GM23338 (cell line): ENCODE data around the gene GNB1L. TPM values are rescaled to one million over a fixed set of nuclear protein-coding genes. Genes with fewer than 3 reads are reported as not detected.

Experiments
- ATAC-seq: fragments of 200-7000 bp; cut with Tn5 transposase; 3 replicates; pipeline ENCODE4 v1.9.1; 2020
- DNase-seq: peaks from one replicate; pipeline ENCODE4 v3.0.0-alpha.2; 2015; ENCODE audit warnings: low spot score
- H2AFZ ChIP-seq: fragments of 200-600 bp; sonication (generic); 2 replicates; pipeline ENCODE4 v1.8.0; 2016; ENCODE audit warnings: antibody characterized with exemption, mild to moderate bottlenecking, moderate library complexity
- H3F3A ChIP-seq: fragments of 200-600 bp; sonication (generic); replicated peaks from 2 replicates; pipeline ENCODE4 v1.8.0; 2017; ENCODE audit warnings: antibody characterized with exemption, mixed run types, low read depth
- H3K27ac ChIP-seq: fragments of 200-600 bp; sonication (generic); 2 replicates; pipeline ENCODE4 v1.6.1; 2016; ENCODE audit warnings: low read depth
- H3K27me3 ChIP-seq: fragments of 200-600 bp; sonication (generic); 2 replicates; pipeline ENCODE4 v1.8.0; 2016; ENCODE audit warnings: mild to moderate bottlenecking, mixed run types, moderate library complexity; ENCODE audit not compliant: insufficient read depth
- H3K36me3 ChIP-seq: fragments of 200-600 bp; sonication (generic); 2 replicates; pipeline ENCODE4 v1.8.0; 2016; ENCODE audit warnings: mild to moderate bottlenecking; ENCODE audit not compliant: insufficient read depth
- H3K4me1 ChIP-seq: fragments of 200-600 bp; sonication (generic); 2 replicates; pipeline ENCODE4 v1.8.0; 2016; ENCODE audit warnings: mild to moderate bottlenecking, moderate library complexity; ENCODE audit not compliant: insufficient read depth
- H3K4me2 ChIP-seq: fragments of 200-600 bp; sonication (generic); 2 replicates; pipeline ENCODE4 v1.7.1; 2017; ENCODE audit warnings: mixed run types
- H3K4me3 ChIP-seq: fragments of 200-600 bp; sonication (generic); 2 replicates; pipeline ENCODE4 v1.6.1; 2016; ENCODE audit warnings: mixed run types
- H3K79me2 ChIP-seq: fragments of 200-600 bp; sonication (generic); replicated peaks from 2 replicates; pipeline ENCODE4 v1.8.0; 2017; ENCODE audit warnings: mild to moderate bottlenecking; ENCODE audit not compliant: insufficient read depth
- H3K9me2 ChIP-seq: fragments of 200-600 bp; sonication (generic); 2 replicates; pipeline ENCODE4 v1.8.0; 2017; ENCODE audit not compliant: insufficient read depth
- H4K20me1 ChIP-seq: fragments of 200-600 bp; sonication (generic); replicated peaks from 2 replicates; pipeline ENCODE4 v1.8.0; 2017; ENCODE audit warnings: mild to moderate bottlenecking; ENCODE audit not compliant: insufficient read depth
- H3K27ac Mint-ChIP-seq: 2 replicates; pipeline ENCODE4 v1.8.0; 2020; ENCODE audit warnings: inconsistent platforms, mild to moderate bottlenecking, moderate library complexity, mixed read lengths
- H3K27me3 Mint-ChIP-seq: 3 replicates; pipeline ENCODE4 v1.8.0; 2022; ENCODE audit warnings: low read depth, mild to moderate bottlenecking, moderate library complexity, mixed read lengths, inconsistent platforms; ENCODE audit not compliant: insufficient read depth, poor library complexity
- H3K36me3 Mint-ChIP-seq: 3 replicates; pipeline ENCODE4 v1.8.0; 2021; ENCODE audit warnings: low read depth, mild to moderate bottlenecking, inconsistent platforms, moderate library complexity, mixed read lengths
- H3K4me1 Mint-ChIP-seq: 3 replicates; pipeline ENCODE4 v1.8.0; 2020; ENCODE audit warnings: mild to moderate bottlenecking, inconsistent platforms, mixed read lengths
- H3K4me3 Mint-ChIP-seq: 3 replicates; pipeline ENCODE4 v1.8.0; 2021; ENCODE audit warnings: moderate library complexity, mild to moderate bottlenecking, inconsistent platforms, mixed read lengths
- H3K9me3 Mint-ChIP-seq: 3 replicates; pipeline ENCODE4 v1.8.0; 2020; ENCODE audit warnings: moderate library complexity, mild to moderate bottlenecking, inconsistent platforms, mixed read lengths
- CREB1 ChIP-seq: fragments of 250-450 bp; sonication (Bioruptor Pico); IDR thresholded peaks from 2 replicates; pipeline ENCODE4 v1.5.0; 2020; ENCODE audit warnings: low read depth, mild to moderate bottlenecking, moderate library complexity
- EZH2 ChIP-seq: fragments of 200-600 bp; sonication (generic); IDR thresholded peaks from one replicate; pipeline ENCODE4 v1.8.0; 2017; ENCODE audit warnings: antibody characterized with exemption, mild to moderate bottlenecking, low read depth; ENCODE audit not compliant: unreplicated experiment
- JUNB ChIP-seq: IDR thresholded peaks from one replicate; pipeline ENCODE4 v1.6.1; 2016; ENCODE audit warnings: antibody characterized with exemption; ENCODE audit not compliant: unreplicated experiment
- NANOG ChIP-seq: IDR thresholded peaks from 2 replicates; pipeline ENCODE4 v1.6.1; 2016; ENCODE audit warnings: antibody characterized with exemption, borderline replicate concordance
- POLR2AphosphoS5 ChIP-seq: IDR thresholded peaks from 2 replicates; pipeline ENCODE4 v1.6.1; 2016; ENCODE audit warnings: antibody characterized with exemption, low read depth
- REST ChIP-seq: IDR thresholded peaks from one replicate; pipeline ENCODE4 v1.6.1; 2018; ENCODE audit warnings: antibody characterized with exemption; ENCODE audit not compliant: unreplicated experiment
- STAT1 ChIP-seq: IDR thresholded peaks from one replicate; pipeline ENCODE4 v1.6.1; 2016; ENCODE audit warnings: antibody characterized with exemption; ENCODE audit not compliant: unreplicated experiment
- ZNF114 ChIP-seq: fragments of 250-450 bp; sonication (Bioruptor Pico); IDR thresholded peaks from 2 replicates; pipeline ENCODE4 v1.5.0; 2020; ENCODE audit warnings: mild to moderate bottlenecking, moderate library complexity
- ZNF331 ChIP-seq: fragments of 250-450 bp; sonication (Bioruptor Pico); IDR thresholded peaks from 2 replicates; pipeline ENCODE4 v1.5.0; 2020; ENCODE audit warnings: low read depth, mild to moderate bottlenecking, moderate library complexity
- ZNF462 ChIP-seq: fragments of 250-450 bp; sonication (Bioruptor Pico); IDR thresholded peaks from 2 replicates; pipeline ENCODE4 v1.5.0; 2020; ENCODE audit warnings: mild to moderate bottlenecking, moderate library complexity
- polyA plus RNA-seq: library from polyadenylated mRNA; unstranded; fragments of >200 nt; fragmentation: Nextera tagmentation; extraction: Ambion mirVana; gene quantifications from 2 replicates; pipeline ENCODE4 v1.2.1, GENCODE V29; 2016
- total RNA-seq: library from RNA; depleted of rRNA; stranded (reverse); fragments of >200 nt; shearing (Covaris generic); gene quantifications from 2 replicates; pipeline ENCODE4 v1.2.3, GENCODE V29; 2014

Gene GNB1L
- total and polyA plus RNA-seq, 2 experiments from 2014 or later = 15.2 to 27.8 TPM

GRCh38 chr22:19888131-19888746, 33.6 kb upstream of the GNB1L start (continued):
- TF ChIP-seq ZNF462 (CRISPR knock-in tag) (no peak), EZH2 (no peak), ZNF331 (CRISPR knock-in tag) (no peak)

GRCh38 chr22:19887256-19887985, 32.7 kb upstream of the GNB1L start:
- no peak for DNase-seq
- no peak for ATAC-seq
- no peak overlapping the region for H3K4me3 ChIP-seq
- Mint-ChIP-seq H3K36me3 (no peaks in the 10 kb centered on the region), H3K4me3 (no peak overlapping the region), H3K4me1 (peaks cover 24% of the 10 kb centered on the region), H3K27ac (no peak overlapping the region), H3K27me3 (peaks cover 24% of the 10 kb centered on the region), H3K9me3 (no peaks in the 10 kb centered on the region)
- no peaks in the 10 kb centered on the region for H3K9me2 ChIP-seq
- H3K36me3 ChIP-seq = no peaks in the 10 kb centered on the region
- H3K27ac ChIP-seq = no peak overlapping the region
- no peak overlapping the region for H3K4me2 ChIP-seq
- H4K20me1 ChIP-seq = no peaks in the 10 kb centered on the region
- TF ChIP-seq REST (no peak), POLR2AphosphoS5 (no peak), STAT1 (no peak), JUNB (no peak), NANOG (no peak), ZNF114 (CRISPR knock-in tag) (no peak), CREB1 (CRISPR knock-in tag) (no peak)
- H3K27me3 ChIP-seq = no peaks in the 10 kb centered on the region
- no peaks in the 10 kb centered on the region for H3K79me2 ChIP-seq
- H3F3A ChIP-seq = peaks cover 6% of the 10 kb centered on the region; the same call in 1 of the 2 replicates
- H3K4me1 ChIP-seq = peaks cover 16% of the 10 kb centered on the region
- H2AFZ ChIP-seq = no peak overlapping the region
